Stimulated activated CD4-positive, alpha-beta T cell treated with anti-CD3 and anti-CD28 coated beads, Interleukin-2, amount 100 ng/mL, for 24 hours (primary cell): ENCODE results near the gene CDK5.
A peak's percentile ranks its signal among the peaks of the same experiment; 100 is the strongest.

Experiments
- DNase-seq, 2 donors: peaks; one replicate each; pipeline ENCODE4 v3.0.0-alpha.2; 2020

CDK5 gene

DNA sequence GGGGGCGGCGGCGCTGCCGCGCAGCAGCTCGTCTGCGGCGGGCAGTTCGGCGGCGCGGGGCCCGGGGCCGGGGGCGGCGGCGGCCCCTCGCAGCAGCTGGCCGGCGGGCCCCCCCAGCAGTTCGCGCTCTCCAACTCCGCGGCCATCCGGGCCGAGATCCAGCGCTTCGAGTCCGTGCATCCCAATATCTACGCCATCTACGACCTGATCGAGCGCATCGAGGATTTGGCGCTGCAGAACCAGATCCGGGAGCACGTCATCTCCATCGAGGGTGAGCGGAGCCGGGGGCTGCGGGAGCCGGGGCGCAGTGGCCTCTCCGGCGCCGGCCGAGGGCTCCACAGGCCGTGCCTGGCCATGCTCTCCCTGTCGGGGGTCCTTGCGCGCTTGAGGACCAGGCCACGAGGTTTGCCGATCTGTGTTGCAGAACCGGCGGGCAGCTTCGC, 29.1 kb upstream of the CDK5 start:
- peak; percentile 42 to 44 for DNase-seq

DNA sequence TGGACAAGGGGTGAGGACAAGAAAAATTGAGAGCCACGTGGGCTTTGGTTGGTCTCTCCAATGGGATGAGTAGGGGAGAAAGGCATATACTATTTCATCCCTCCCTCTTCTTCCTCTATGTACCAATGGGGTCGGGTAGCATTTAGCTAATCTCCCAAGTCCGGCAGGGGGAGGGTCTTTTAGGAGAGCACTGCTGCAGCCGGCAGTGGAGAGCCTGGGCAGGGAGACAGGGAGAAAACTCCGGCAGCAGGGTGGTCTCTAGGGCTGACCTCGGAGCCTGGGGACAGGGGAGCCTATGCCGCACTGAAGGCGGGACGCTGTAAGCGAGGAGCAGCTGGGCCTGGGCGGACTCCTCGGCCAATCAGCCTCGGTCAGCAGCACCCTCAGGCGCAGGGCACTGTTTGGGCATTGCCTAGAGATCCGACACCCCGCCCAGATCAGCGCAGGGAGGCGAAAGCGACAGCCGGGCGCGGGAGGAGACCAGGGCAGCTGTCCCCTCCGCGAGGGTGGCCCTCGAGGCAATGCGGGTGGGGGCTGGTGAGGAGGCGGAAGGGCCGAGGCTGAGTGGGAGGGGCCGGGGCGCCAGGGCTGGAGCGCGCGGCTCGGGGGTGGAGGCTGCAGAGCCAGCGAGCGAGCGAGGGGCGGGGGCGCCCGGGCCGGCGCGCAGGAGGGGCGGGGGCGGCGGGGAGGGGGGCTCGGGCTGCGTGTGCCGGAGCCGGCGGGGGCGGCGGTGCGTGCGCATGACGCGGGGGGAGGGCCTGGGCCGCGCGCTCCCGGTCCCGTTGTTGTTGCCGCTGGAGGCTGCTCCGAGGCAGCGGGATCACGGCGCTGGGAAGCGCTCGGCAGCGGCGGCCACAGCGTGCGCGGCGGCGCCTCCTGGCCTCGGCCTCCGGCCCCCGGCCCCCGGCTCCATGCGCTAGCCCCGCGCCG, 28.3 kb upstream of the CDK5 start, which contains the start of gene AGAP3:
AGAP3 (plus strand) TSS at position 785 of the 930 bp plus-strand sequence. CDS start 267 bp downstream, outside the sequence.
- DNase-seq = peak; percentile 66 to 70

DNA sequence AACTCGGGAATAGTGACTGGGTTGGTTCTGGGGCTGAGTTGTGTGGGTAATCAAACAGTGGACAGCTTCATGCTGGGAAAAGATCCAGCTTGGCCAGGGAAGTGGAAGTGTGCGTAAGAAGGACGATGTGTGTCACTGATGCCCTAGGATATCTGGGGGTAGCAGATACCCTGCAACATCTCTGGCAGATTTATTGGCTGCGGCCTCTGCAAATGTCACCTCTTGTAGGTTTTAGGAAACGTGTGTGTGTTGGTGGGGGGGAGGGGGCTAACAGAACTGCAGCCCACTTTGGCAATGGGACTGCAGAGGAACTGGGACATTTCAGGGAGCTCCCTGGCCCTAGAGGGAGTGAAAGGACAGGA, 27.6 kb upstream of the CDK5 start:
- DNase-seq = no peak

DNA sequence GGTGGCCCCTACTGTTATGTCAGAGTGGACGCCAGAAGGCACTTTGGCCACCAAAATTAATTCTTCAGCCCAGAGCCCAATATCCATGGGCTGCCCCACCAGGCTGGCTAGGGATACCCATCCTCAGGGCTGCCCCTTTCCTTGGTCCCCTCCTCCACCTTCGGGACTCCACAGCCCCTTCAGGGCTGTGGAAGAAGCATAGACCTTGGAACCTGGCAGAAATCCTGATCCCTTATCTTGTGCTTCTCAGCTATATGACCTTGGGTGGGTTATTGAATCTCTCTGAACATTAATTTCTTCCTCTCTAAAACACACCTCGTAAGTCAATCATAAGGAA, 26.1 kb upstream of the CDK5 start:
- no peak for DNase-seq

DNA sequence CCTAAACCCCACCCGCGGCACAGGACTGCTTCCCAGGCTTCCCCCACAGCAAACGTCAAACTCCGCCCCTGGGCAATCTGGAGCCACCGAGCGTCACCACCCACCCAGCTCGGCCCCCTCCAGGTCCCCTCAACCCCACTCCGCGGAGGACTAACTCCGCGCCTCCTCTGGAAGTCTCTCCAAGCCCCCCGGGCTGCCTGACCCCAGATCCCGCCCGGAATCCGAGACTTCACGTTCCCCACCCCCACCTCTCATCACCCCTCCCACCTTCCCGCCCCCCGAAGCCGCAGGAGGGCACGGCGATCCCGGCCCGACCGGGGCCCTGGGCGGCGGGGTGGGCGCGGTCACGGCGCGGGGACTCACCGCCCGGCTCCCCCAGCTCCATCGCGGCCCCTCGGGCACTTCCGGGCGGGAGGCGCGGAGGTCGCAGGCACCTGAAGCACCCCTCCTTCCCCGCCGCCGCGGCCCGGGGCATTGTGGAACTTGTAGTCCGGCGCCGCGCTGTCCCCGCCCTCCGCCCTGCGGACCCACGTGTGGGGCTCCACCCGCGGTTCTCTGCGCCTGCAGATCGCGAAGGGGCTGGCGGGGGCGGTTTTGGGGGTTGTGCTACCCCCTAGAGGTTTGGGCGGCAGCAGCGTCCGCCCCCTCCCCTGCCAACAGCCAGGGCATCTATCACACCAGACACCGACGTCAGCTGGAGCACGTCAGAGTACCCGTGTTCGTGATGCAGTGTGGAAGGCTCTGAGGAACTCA, 25.6 kb upstream of the CDK5 start, which contains the start of gene TMUB1:
TMUB1 (minus strand) TSS at position 423 of the 753 bp plus-strand sequence. CDS start 930 bp downstream, outside the sequence.
- DNase-seq = peak; percentile 85 to 88

DNA sequence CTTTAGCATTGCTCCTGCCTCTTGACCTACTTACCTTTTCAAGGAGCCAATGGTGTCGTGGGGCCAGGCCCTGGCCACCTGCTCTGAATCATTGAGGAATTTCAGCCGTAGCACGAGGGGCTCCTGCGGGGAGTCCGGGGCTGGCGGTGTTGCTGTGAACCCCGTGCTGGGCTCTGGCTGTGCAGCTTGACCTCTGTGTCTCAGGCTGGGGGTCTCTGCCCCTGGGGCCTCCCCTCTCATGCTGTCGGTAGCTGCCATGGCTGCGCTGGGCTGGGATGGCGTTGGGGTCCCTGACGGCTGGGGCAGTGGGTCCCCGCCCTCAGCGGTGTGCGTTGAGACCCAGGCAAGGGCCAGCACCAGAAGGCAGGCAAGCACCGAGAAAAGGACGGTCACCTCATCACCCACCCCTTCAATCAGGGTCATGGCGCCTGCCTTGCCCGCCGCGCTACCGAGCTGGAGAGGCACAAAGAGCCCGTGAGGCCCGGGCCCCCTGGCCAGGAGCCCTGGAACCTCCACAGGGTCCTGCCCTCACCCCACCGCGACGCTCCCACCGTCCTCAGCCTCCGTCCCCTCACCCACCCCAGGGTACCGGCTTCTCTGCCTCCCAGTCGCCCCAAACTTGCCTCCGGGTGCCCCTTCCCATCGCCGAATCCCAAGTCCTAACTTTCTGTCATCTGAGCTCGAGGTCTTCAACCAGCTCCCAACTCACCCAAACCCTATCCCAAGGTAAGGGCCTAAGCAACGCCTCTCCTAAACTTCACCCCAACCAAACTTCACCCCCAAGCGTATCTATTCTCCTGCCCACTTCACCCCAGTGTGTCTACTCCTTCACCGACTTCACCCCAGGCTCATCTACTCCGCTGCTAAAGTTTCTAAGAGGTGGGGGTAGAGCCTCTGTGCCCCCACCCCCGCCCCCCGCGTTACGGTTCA, 24.7 kb upstream of the CDK5 start:
- no peak for DNase-seq

DNA sequence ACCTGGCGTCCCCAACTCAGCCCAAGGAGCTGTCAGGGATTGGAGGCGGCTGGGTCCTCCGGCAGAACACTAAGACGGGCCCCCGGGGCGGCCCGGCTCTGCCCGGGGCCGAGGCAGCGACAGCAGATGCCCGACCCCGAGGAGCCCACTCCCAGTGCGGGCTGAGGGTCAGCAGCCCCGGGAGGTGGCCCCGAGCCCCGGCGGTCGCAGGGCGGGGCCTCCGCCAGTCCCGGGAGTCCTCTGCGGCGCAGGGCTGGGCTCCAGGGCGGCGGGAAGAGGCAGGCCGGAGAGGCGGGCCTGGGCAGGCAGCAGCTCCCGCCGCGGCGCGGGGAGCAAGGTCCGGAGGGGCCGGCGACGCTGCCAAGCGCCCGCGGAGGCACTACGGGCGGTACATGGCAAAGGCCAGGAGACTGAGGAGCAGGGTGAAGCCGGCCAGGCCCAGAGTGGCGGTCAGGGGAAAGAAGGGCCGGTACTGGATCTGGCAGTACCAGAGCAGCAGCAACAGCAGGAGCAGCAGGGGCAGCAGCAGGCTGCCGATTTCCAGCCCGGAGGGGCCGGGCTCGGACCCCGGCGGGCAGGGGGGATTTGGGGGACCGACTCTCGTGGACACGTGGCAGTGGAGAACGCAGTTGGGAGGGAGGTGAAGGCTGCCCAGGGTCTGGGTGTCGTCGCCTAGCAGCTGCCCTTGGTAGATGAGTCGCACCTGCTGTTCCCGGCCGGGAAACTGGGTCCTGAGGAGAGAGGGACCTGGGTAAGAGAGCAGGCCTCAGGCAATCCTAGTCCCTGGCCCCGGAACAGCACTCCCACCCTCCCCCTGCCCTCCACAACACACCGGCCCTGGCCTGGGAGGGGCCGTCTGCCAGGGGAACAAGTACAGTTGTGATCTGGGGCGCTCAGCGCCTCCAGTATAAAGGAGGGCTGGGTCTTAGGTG, 23.7 kb upstream of the CDK5 start:
- no peak for DNase-seq

DNA sequence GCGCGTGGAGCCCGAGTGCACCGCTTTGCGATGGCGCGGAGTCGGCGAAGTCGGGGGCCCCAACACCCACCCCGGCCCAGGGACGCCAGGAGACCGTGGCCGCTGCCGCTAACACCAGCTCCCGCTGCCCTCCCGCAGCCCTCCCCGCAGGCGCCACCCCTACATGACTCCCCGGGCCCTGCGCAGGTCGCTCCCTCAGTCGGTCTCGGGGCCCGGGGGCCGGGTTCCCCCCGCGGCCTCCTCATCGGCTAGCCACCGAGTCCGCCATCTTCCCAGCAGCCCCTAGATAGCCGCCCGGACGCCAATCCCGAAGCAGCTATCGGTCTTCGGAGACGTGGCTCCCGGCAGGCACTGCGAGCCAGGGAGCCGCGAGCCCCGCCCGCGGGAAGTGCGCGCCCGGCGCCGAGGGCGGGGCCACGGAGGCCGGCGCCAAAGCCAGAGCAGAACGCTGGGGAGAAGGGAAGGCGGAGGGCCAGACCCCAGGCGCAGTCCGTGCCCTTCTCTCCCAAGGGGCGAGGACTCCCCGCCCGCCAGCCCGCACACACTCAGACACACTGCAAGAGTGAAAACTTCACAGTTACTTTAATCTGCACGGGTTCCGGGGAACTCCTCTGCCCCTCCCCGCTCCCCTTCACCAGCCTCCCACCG, 22.9 kb upstream of the CDK5 start, which contains the start of gene FASTK:
FASTK (minus strand) TSS at position 288 of the 648 bp plus-strand sequence; CDS start at position 245, 43 bp downstream.
- DNase-seq = peak; percentile 89

DNA sequence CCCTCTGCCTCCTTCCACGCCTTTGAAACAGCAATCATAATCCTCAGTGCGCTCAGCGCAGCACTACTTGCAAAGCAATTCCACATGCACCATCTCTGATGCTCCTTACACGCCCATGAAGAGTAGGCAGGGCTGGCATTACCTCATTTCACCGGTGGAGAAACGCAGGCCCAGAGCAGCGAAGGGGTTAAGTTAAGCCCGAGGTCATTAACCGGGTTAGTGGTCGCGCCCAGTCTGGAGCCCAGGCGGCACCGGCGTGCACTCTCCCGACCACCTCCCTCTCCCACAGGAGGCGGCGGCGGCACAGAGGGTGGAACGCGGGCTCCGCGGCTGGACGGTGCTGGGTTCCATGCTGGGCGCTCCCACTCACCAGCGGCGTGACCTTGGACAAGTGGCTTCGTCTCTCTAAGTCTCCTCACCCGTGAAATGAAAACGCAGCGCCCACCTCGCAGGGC, 22.4 kb upstream of the CDK5 start:
- DNase-seq = peak in 1 of 2 donors; percentile 27

DNA sequence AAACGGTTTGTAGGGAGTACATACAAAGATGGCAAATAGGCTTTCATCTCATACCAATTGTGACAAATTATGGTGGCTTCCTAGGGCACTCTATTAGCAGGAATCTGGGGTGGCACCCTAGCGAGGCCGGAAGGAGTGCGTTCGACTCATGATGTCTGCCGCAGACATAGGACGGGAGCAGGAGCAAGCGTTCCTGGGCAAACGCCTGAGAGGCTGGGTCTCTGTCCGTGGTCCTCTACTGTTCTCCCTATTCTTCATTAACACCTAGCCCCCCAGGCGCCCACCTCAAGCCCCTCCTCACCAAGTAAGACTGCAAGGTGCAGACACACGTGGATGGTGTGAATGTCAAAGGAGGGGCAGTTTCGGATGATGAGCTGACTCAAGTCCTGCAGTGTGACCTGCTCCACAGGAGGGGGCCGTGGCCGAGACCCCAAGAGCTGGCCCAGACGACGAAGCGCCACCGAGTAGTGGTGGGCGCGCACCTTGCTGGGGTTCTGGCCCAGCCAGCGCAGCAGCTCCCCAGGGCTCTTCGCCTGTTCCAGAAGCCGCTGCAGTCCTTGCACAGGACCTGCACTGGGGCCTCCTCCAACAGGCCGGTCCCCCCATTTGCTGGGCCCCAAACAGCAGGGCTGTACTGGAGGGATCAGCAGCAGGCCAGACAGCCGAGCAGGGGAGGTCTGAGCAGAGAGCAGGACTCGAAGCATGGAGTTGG, 21.7 kb upstream of the CDK5 start:
- no peak for DNase-seq

DNA sequence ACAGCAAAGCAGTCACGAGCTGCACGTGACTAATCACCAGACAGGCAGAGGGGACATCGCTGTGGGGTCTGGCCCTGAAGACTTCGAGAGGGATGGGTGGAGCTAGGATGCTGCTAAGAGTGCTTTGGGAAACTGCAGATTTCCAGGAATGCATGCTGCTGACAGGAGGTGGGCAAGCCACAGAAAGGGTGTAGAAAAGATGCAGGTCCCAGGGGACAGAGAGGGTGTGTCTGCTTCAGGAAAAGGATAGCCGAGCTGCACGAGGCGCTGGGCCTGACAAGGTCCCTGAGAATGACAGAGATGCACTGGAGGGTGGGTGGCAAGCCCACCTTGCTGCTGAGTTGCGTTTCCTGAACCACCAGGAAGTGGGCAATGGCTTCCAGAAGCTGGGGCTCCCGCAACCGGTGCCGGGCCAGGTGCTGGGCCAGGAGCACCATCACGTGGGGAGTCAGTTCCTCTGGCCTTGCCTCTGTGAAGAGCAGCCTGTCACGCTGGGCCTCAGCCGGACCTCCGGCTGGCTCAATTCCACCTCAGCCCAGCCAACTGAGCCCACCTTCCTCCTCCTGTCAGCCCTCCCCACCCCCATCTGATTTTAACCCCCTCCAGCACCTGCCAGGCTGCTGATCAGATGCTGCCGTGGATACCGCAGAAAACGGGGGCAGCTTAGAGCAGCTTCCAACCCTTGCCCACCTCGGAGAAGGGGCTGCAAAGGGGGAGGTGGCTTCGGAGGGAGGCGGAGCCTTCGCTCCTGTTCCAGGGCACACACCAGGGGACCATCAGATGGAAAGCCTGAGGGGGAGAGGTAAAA, 20.7 kb upstream of the CDK5 start:
- no peak for DNase-seq

DNA sequence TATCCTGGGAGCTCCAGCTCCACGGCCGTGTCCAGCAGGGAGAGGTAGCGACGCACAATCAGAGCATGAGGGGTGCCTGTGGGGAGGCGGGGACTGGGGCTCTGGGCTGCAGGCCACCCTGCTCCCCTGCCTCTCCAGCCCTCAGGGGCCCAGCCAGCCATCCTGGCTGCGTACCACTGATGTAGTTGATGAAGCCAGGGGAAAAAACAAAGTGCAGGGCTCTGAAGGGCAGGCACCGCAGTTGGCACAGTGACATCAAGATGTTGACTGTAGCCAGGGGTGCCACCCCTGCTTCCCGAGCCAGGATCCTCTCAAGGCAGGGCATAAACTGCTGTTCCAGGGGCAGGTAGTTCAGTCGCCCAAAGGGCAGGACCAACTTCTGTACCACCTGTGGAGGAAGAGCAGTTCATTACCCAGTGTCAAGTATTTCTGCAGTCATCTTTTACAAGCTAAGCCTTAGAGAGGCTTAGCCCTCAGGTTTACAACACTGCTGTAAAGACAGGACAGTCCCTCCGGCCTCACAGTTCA, 20.1 kb upstream of the CDK5 start:
- no peak for DNase-seq

DNA sequence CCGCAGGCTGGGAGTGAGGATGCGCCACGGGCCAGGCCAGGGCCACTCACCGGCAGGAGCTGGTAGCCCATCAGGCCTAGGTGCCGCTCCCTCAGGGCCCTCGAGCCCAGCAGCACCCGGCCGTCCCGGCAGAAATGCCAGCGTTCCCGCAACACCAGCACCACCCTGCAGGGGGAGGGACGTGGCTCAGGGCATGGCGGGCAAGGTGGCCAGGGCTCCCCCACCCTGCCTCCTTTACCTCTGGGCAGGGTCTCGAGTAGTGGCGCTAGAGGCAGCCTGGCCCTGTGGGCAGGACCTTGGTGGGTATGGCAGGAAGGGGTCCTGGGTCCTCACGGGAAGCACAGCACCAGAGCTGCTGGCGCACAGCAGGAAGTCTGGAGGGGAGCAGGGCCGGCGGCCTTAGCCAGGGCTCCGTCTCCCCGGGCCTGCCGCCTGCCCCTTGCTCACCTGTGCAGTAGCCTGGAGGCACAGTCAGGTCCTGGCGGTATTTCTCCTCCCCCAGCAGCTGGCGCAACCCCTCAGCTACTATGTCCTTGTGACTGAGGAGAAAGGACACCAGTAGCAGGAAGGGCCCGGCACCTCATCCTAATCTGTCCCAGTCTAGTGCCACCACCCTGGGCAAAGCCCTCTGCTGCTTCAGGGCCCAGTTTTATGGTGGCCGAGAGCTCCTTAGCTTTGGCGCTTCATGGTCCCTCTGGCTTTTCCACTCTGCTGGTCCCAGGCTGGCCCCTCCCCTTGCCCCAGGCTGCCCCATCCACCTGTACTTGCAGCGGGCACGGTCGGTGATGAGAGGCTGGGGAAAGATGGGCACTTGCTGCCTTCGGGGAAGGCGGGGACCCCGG, 19.4 kb upstream of the CDK5 start:
- no peak for DNase-seq

DNA sequence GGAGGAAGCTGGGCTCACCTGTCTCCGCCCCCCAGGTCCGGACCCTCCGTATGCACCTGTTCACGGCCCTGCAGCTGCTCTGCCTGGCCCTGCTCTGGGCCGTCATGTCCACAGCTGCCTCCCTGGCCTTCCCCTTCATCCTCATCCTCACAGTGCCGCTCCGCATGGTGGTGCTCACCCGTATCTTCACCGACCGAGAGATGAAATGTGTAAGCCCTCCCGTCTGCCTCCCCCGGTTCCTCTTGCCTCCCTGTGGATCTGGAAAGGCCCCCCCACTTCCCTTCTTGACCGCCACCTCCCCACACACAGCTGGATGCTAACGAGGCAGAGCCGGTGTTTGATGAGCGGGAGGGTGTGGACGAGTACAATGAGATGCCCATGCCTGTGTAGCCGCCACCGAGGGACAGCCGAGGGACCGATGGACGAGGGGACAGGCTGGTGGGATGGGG, 18.3 kb upstream of the CDK5 start:
- DNase-seq = no peak

DNA sequence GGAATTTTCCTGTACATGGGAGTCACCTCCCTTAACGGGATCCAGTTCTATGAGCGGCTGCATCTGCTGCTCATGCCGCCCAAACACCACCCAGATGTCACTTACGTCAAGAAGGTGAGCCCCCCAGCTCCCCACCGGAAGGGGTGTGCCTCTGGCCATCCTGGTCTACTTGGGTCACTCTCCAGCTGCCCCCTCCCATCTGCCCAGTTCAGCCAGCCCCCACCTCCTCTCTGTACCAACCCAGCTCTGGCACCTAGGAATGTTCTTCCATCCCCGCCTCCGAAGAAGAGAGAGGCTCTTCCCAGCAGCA, 17.9 kb upstream of the CDK5 start:
- DNase-seq = no peak

DNA sequence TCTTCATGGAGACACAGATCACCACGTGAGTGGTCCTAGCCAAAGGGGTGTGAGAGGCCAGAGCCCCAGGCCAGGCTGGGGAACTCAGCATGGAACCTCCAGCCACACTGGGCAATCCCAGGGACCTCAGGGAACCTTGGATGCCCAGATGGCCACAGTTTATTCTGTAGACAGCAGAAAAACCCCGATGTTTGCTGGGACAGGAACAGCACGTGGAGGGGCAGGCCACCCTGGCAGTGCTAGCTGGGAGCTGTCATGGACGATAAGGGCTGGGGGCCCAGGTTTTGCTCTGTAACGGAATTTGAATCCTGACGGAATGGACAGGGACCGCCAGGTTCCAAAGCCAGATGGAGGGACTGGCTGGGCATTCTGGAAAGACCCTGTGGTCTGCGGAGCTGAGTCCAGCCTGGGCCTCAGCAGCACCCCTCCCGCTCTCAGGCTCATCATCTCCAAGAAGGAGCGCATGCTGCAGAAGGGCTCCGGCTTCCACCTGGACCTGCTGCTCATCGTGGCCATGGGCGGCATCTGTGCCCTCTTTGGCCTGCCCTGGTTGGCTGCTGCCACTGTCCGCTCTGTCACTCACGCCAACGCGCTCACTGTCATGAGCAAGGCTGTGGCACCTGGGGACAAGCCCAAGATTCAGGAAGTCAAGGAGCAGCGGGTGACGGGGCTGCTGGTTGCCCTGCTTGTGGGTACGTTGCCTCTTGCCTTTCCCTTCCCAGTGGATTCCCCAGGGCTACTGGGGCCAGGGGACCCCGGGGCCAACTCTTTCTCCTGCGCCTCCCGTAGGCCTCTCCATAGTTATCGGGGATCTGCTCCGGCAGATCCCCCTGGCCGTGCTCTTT, 17.3 kb upstream of the CDK5 start:
- DNase-seq = no peak

DNA sequence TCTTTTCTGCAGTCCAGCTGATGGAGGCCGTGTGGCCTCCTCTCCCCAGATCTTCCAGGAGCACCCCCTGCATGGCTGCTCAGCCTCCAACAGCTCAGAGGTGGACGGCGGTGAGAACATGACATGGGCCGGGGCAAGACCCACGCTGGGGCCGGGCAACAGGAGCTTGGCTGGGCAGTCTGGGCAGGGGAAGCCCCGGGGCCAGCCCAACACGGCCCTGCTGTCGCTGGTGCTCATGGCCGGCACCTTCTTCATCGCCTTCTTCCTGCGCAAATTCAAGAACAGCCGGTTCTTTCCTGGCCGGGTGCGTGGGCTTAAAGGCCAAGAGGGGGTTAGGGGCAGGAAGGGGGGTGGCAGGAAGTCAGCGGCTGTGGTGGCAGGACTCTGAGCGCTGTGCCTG, 16.3 kb upstream of the CDK5 start:
- no peak for DNase-seq
